Hepatocyte (in vitro differentiated cells): ENCODE measurements around the gene CCN5.

ENCODE experiments used
- CTCF ChIP-seq: fragments of 200-600 bp; sonication (generic); IDR thresholded peaks from 2 replicates; pipeline ENCODE4 v1.5.1; 2016; ENCODE audit warnings: antibody characterized with exemption, mild to moderate bottlenecking; ENCODE audit not compliant: poor library complexity
- EZH2 ChIP-seq: fragments of 200-600 bp; sonication (generic); IDR thresholded peaks from 2 replicates; pipeline ENCODE4 v1.6.1; 2016; ENCODE audit warnings: antibody characterized with exemption, mild to moderate bottlenecking, borderline replicate concordance
- EZH2phosphoT487 ChIP-seq: fragments of 200-600 bp; sonication (generic); IDR thresholded peaks from one replicate; pipeline ENCODE4 v1.6.1; 2018; ENCODE audit warnings: antibody characterized with exemption, mild to moderate bottlenecking, low read depth, moderate library complexity; ENCODE audit not compliant: unreplicated experiment, severe bottlenecking

- no peak for TF ChIP-seq CTCF
- TF ChIP-seq EZH2phosphoT487, result no peak
- no peak for TF ChIP-seq EZH2
These were observed 3.9 kb upstream of the CCN5 start for GRCh38 chr20:44711237-44711636.
